Glomerular endothelial cell (primary cell): ENCODE data around the gene ZNF101. TPM values are rescaled to one million over a fixed set of nuclear protein-coding genes. Genes with fewer than 3 reads are reported as not detected.

ENCODE experiments used
- DNase-seq: peaks from one replicate; pipeline ENCODE4 v3.0.0-alpha.2; 2011; ENCODE audit warnings: low read depth, low spot score; ENCODE audit errors: extremely low read depth
- total RNA-seq: library from RNA; depleted of rRNA; stranded (reverse); fragments of >200 nt; gene quantifications from 2 replicates; pipeline ENCODE4 v1.2.3, GENCODE V29; 2015

ZNF101 gene
- total RNA-seq, result 6.1 and 9.4 TPM in 2 replicates

DNA sequence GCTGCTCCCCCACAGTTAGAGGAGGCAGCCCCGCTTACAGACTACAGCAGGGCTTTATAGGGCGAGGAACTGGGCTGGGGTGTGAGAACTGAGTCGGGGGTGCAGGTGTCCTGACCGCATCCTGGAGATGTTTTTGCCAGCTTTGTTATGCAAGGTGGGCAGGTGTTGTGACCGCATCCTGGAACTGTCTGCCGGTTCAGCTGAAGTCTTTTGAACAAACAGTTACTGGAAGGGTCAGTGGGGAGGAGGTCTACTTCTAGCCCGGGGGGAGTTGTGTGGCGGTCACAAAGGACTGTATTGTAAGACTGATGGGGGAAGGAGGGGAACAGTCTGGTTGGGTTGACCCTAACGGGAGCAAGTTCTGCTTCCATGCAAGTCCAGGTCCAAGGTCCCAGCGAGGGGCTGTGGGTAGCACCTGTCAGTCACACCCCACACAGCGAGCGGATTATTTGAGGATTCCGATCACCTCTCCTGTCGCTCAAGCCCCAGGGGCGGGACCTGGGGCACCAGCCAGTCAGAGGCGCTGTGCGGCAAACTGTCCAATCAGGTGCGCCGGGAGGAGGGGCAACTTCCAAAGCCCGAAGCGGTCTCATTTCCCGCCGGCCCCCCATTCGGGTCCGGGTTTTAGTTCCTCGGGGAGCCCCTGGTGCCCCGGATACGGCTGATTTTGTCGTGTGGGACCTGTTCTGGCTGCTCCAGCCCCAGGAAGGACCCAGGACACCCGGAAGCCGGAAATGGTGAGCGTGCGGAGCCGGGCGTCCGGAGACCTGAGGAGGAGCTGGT, at the start of gene ZNF101:
TSS of gene ZNF101 (plus strand) at position 610 of the 783 bp plus-strand sequence. CDS start at position 735, 125 bp downstream.
- DNase-seq, result peak; percentile 57

DNA sequence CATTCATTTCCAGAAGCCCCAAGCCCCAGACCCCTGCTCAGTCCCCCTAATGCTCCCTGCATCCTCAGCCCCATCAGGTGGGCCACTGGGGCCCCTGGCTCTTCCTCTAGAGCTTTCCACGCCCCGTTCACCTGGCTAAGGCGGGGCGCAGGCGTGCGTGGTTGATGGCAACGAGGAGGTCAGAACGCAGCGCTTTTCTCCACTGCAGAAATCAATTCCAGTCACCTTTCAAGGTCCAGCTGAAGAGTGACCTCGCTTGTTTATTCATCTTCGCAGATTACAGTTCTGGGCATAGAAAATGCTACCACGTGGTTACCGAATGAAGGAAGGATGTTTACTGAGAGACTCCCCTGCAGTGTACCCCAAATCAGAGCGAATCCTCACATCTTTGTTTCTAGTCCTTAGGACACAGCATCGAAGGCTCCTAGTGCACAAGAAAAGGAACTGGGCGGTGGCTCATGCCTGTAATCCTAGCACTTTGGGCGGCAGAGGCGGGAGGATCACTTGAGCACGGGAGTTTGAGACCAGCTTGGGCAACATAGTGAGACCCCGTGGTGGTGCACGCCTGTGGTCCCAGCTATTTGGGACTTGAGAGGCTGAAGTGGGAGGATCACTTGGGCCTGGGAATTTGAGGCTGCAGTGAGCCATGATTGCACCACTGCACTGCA, 49.3 kb upstream of the ZNF101 start:
- DNase-seq, result no peak

DNA sequence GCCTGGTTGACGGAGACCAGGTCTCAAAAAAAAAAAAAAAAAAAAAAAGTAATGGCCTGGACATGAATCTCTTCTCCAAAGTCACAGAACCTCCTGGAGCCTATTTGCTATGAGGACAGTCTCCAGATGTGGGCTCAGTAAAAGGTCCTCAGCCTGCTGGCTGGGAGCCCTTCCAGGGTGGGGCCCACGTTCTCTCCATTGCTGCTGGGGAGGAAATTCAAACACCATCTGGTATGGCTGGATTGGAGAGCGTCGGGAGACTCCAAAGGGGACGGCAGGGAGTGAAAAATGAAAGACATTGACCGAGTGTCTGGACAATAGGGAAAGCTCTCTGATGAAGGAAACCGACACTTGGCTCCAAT, 48.8 kb upstream of the ZNF101 start:
- no peak for DNase-seq

DNA sequence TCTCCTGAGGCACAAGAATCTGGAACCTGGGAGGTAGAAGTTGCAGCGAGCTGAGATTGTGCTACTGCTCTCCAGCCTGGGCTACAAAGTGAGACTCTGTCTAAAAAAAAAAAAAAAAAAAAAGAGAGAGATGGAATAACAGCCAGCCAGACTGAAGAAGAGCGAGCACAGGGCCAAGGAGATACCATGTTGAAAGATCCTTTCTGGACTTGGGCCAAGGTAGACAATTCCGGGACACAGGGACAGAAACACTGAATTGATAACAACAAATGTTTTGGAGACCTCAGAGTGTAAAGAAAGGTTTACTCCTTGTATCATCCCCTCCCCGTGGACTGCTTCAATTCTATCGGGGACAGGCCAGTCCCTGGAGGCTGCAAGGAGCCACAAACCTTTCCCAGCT, 45.3 kb upstream of the ZNF101 start:
- no peak for DNase-seq

DNA sequence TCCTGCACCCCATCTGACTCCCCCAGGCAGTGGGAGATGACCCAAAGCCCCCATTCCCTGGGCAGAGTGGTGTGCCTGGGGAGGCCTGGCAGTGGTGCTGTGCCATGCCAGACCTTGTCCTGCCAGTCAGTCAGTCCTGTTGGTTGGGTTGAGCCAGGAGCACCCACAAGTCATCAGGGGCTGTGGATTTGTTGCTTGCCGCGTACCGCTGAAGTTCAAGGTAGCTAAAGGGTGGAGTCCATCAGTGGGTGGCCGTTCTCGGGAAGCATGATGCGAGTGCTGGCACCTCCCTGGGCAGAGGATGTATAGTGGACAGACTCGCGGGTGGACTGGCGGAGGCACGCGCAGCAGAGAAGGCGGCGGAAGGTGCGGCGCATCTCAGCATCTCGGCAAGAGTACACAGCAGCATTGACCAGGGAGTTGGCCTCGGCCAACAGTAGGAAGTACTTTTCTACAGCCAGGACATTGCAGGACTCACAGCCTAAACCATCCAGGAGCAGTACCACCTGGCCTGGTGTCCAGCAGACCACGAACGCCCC, 44.5 kb upstream of the ZNF101 start:
- DNase-seq, result no peak

DNA sequence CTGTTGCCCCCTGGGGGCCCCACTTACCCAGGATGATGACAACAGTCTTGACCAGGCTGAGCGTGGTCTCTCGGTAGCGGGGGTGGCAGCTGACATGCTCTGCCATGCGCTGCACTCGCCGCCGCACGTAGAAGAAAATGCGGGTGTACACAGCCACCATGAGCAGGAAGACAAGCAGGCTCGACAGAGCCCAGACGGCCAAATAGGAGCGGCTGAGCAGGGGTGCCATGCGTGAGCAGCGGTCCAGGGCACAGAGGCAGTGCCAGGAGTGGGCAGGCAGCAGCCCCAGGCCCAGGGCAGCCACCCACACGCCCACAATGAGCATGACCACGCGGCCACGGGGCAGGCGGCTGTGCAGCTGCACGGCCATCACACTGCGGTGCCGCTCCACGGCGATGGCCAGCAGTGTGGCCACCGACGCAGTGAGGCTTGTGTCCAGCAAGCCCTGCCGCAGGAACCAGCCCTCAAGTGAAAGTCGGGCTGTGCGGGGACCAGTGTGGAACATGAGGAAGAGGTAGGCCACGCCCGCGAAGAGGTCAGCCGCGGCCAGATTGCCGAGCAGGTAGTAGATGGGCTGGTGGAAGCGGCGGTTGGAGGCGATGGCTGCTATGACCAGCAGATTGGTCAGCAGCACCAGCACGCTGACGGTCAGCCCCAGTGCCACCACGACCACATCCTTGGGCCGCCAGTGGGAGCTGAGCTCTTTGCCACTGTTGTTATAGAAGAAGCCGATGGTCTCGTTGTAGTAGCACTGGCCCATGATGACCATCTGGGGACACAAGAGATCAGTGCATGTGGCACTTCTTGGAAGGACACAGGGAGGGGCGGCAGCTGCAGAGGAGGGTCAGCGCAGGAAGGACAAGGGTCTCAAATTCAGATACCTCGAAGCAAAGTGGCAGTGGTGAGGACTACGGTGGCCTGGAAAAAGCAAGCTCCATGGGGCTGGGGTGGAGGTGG, 41.8 kb upstream of the ZNF101 start:
- no peak for DNase-seq

DNA sequence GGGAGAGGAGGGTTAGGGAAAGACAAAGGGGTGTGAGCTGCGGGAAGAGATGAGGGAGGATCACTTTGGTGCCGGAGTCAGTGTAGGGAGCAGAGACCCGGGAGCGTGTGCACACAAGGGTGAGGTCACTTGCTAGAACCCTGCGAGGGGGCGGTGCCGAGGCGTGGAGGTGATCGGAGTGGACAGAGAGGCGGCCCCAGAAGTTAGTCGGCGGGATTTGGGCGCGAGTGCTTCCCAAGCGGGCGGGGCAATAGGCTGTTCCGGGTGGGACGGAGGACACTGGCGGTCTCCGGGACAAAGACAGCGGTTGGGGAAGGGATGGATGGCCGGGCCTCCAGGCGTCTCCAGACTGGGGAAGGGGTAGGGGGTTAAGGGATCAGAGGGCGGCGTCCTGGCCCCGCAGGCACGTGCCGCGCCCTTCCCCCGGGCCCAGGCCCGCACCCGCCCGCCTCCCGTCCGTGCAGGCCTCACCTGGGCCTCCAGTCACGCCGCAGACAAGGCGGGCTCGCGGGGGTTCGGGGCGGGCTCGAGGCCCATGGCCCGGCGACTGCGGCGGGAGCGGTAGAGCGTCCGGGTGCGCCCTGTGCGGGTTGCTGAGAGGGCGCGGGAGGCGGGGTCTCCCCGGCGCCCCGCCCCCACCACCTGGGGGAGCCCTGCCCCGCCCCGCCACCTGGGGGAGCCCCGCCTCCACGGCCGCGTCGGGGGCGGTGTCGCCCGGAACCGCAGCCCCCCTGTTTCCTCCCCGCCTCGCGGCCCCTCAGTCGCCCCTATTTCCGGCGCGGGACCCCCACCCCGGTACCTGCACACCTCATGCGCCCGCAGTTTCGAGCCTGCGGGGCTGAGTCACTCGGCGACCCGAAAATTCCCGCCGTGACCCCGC, 40.8 kb upstream of the ZNF101 start, which contains the start of gene LPAR2:
TSS of gene LPAR2 (minus strand) at position 600 of the 880 bp plus-strand sequence. CDS start 945 bp downstream, outside the sequence.
- no peak for DNase-seq

DNA sequence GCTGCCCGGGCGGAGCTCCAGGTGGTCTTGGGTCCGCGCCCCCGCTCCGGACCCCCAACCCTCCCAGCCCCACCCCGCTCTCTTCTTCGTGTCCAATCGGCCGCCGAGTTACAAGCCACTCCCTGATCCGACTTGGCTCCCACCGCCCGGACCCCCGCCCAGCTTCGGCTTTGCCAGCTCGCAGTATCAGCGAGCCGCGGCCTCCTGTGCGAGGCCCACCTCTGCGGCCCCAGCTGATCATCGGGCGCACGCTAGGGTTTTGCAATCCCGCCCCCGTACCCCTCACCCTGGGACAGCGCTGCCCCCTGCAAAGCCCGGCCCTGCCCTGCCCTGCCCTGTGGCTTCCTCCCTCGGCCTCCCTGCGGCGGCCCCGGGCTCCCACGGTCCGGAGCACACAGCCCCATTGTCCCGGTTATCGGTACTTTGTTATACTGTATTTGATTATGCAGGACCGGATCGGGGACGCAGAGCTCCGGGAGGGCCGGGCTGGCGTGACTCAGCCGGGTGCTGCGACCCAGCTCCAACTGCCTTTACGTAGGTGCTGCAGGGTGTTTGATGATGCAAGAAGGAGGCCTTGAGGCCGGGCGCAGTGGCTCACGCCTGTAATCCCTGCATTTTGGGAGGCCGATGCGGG, 40.0 kb upstream of the ZNF101 start:
- no peak for DNase-seq

DNA sequence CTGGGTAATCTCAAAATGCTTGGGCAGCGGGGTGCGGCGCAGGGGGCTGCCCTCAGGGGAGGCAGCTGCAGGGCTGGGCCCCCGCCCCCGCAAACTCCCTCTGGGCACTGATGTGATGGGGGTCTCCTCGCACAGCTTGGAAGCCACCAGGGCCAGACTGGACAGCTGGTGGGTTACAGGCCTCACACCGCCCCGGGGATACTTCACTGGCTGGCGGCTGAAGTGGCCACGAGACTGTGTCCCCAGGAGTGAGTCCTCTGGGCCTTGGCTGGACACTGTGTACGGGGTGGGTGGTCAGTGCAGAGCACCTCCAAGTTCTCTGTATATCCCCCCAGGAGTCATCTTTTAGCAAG, 38.6 kb upstream of the ZNF101 start:
- DNase-seq, result no peak

DNA sequence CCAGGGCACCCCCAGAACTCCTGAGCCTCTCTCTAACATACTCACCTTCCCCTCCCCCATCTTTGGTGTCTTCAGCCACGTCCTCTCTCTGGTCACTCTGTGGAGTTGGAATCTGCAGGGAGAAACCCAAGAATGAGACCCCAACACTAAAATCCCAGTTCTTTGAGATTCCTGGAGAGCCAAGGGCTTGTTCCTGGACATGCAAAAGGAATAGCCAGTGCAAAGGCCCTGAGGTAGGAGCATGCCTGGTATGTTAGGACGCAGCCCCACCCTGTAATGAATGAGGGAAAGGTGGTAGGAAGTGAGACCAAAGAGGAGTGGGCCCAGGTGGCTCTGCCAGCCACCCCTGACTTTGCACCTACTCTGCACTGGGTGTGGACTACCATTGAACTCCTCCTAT, 38.2 kb upstream of the ZNF101 start:
- DNase-seq, result no peak

DNA sequence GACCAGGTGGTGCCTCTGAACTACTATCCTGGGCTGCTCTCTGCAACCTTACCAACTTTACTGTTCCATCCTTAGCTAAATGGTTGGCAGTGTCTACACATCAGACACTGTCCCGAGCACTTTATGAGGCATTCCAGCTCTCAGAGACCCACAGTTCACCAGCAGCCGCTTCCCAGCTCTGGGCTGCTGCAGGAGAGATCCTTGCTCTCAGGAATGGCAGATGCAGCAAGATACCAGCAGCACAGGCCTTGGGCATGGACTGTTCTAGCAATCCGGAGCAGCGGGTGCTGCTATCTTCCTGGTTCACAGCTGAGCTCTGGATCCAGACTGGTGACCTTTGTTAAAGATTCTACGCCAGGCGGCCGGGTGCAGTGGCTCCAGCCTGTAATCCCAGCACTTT, 37.3 kb upstream of the ZNF101 start:
- no peak for DNase-seq

DNA sequence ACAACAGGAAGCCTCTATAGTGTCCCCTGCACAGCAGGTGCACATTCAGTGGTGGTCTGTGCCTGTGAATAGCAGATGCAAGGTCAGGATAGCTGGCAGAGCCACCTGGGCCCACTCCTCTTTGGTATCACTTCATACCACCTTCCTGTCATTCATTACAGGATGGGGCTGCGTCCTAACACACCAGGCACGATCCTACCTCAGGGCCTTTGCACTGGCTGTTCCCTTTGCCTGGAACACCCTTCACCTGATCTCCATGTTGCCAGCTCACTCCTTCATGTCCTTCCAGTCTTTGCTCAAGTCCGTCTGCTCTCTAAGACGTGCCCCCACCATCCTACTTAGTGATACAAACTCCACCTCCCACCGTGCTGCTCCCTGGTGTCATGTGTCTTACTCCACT, 36.0 kb upstream of the ZNF101 start:
- DNase-seq, result no peak

DNA sequence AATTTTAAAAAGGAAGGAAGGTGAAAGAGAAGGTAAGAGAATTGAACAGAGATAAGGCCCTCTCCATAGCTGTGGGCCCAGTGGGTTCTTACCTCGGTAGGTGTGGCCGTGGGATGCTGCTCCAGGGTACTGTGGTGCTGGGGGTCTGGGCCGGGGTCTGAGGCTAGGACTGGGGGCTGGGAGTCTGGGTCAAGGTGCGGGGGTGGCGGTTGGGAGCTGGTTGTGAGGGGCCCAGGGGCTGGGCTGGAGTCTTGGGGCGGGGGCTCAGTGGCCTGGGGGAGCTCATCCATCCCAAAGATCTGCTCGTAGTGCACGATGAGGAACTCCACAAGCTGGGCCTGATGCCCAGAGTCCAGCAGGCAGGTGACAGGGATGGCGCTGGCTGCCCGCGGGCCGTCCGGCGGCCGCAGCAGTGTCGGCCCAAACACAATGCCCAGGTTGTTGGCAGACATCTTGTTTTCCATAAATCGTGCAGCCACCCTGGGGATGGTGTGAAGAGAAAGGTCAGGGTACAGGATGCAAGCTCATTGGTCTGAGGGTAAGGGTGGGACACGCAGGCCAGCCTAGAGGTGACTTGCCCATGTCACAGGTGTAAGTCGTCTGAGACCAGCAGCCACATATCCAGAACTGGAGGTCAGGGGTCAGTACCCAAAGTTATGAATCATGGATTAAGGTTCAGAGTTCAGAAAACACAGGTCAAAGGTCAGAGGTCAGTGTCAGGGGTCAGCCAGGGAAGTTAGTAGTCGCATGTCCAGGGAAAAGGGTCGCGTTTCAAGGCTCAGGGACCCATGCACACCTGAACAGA, 34.7 kb upstream of the ZNF101 start:
- DNase-seq, result no peak

DNA sequence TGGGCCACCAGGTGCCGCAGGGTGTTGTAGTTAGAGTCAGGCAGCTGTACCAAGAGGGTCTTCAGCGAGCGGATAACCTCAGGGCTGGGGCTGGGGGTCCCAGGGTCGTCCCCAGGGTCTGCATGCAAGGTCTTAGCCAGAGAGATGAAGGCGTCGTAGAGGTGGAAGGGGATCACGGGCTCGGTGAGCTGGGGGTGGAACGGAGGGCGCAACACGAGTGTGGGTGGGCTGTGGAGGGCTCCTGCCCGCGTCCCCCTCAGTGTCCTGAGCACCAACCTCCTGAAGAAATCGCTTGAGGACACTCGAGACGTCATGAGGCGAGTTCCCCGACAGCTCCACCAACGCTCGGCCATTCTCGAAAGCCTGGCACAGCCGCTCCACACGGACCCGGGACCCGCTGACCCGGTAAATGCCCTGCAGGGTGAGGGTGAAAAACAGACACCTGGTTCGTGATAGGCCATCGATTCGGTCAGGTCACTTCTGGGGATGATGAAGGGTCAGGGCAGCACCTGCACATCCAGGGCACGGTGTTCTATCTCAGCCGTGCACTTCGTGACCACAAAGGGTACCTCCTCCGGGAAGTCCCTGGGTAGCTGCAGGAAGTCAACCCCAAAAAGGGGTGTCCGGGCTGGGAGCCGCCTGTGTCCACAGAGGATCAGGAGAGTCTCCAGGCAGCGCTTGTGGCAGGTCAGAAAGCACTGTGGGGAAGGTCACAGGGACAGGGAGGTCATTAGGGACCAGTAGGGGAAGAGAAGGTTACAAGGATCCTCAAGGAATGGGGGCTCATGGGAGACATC, 33.9 kb upstream of the ZNF101 start:
- no peak for DNase-seq

DNA sequence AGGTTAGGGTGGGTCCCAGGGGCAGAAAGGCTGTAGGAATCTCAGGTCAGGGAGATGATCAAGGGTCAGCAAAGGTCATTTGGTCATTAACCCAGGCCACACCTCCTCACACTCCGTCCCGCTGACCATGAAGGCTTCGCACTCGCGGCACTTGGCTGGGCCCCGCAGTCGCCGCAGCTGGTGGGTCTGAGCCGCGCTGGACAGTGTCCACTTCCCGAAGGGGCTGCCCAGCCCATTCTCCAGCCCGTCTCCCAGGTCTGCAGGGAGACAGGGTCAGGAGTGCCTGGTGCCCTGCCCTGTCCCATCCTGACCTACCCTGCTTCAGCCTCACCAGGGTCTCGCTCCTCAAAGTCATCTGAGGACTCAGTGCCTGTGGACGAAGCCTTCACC, 33.3 kb upstream of the ZNF101 start:
- DNase-seq, result no peak

DNA sequence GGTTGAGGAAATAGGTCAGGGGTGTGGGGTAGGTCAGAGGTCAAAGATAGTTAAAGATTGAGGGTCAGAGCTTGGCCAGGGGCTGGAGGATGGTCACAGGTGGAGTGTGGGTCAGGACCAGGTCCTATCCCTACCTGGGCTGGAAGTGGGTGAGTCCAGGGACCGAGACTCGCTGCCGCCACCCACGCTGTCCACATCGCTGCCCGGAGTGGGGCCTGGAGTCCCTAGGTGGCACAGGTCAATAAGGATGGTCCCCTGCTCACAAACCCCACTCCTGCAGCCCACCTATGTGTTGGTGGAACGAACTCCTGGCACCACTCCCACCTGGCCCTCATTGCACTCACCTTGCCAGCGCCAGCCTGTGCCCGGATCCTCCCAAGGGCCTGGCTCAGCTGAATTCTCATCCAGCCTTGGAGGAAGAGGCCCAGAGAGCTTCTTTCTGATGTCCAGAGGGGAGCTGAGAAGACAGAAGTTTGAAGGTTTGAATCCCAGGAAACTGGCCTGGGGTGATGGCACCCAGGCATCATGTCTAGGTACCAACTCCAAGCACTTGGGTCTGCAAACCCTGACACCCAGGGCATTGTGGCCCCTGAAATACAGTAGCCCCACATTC, 32.0 kb upstream of the ZNF101 start:
- no peak for DNase-seq

DNA sequence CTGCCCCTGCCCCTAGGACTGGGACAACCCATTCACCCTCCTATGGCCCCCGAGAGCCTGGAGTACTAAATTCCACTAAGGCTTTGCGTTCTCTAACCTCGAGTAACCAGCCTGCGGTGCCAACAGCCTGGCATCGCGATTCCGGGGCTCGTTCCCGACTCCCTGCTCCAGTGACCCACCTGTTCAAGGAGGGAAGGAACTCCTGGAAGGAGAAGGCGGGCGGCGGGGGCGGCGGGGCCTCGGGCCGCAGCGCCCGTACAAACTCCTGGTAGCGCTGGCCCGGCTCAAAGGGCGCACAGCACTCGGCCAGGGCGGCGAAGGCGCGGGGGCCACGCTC, 31.5 kb upstream of the ZNF101 start:
- DNase-seq, result no peak
